Fibroblast of peridontal ligament (primary cell): ENCODE measurements around the gene DOCK8.
"Not testable (repeated sequence)": the region's sequence is repeated elsewhere in the genome, so short reads cannot be mapped to it uniquely, and the experiment has no call there.

Experiments
- DNase-seq: peaks from one replicate; pipeline ENCODE4 v3.0.0-alpha.2; 2010; ENCODE audit errors: extremely low read depth

DOCK8 gene

GRCh38 chr9:224582-225520 is 10.2 kb downstream of the DOCK8 start:
- DNase-seq: no peak

- no peak for DNase-seq
Observed at GRCh38 chr9:227860-228259, 13.2 kb downstream of the DOCK8 start.

- DNase-seq: no peak
Observed at GRCh38 chr9:228929-229695, 14.4 kb downstream of the DOCK8 start.

- not testable (repeated sequence) for DNase-seq
Observed at GRCh38 chr9:231625-232024, 17.0 kb downstream of the DOCK8 start.

GRCh38 chr9:233708-234107 is 19.0 kb downstream of the DOCK8 start:
- not testable (repeated sequence) for DNase-seq

GRCh38 chr9:237141-237857 is 22.6 kb downstream of the DOCK8 start:
- no peak for DNase-seq

- DNase-seq: no peak
Observed at GRCh38 chr9:237858-238345, 23.2 kb downstream of the DOCK8 start.

GRCh38 chr9:242461-243080 is 27.9 kb downstream of the DOCK8 start:
- DNase-seq: no peak

- DNase-seq: no peak
Observed at GRCh38 chr9:248278-248961, 33.8 kb downstream of the DOCK8 start.

GRCh38 chr9:249025-249424 is 34.4 kb downstream of the DOCK8 start:
- DNase-seq: no peak

GRCh38 chr9:250039-250438 is 35.4 kb downstream of the DOCK8 start:
- DNase-seq: no peak

GRCh38 chr9:250625-251024 is 36.0 kb downstream of the DOCK8 start:
- no peak for DNase-seq

- no peak for DNase-seq
Observed at GRCh38 chr9:251398-251797, 36.7 kb downstream of the DOCK8 start.

GRCh38 chr9:253539-253938 is 38.9 kb downstream of the DOCK8 start:
- no peak for DNase-seq

GRCh38 chr9:254516-254915 is 39.9 kb downstream of the DOCK8 start:
- DNase-seq: no peak

GRCh38 chr9:257957-258356 is 43.3 kb downstream of the DOCK8 start:
- DNase-seq: no peak

GRCh38 chr9:259405-260404 is 45.0 kb downstream of the DOCK8 start:
- DNase-seq: no peak

- no peak for DNase-seq
Observed at GRCh38 chr9:264231-264630, 49.6 kb downstream of the DOCK8 start.

- no peak for DNase-seq
Observed at GRCh38 chr9:265209-265870, 50.7 kb downstream of the DOCK8 start.
